Astrocyte of the spinal cord (primary cell): Measurements from ENCODE around the gene SLC30A3.

Experiments
- DNase-seq: peaks from one replicate; pipeline ENCODE4 v3.0.0; 2011; ENCODE audit warnings: low read depth, low spot score
- H3K4me3 ChIP-seq: 2 replicates; pipeline ENCODE4 v1.5.1; 2011; ENCODE audit warnings: low read depth, mild to moderate bottlenecking, low read length, moderate library complexity
- CTCF ChIP-seq: IDR thresholded peaks from 2 replicates; pipeline ENCODE4 v1.5.1; 2012; ENCODE audit warnings: low read depth, mild to moderate bottlenecking, low read length, inconsistent platforms
- in situ Hi-C: cut with HindIII; loops from 2 replicates; pipeline ENCODE4 v1.10.0; 2017; ENCODE audit warnings: low sequenced_read_pairs

The SLC30A3 gene

GRCh38 chr2:27288610-27289009 is 25.8 kb upstream of the SLC30A3 start:
- in situ Hi-C loops = no loop called here
- no peak for DNase-seq
- H3K4me3 ChIP-seq = no peak overlapping the region
- TF ChIP-seq CTCF = no peak

DNA sequence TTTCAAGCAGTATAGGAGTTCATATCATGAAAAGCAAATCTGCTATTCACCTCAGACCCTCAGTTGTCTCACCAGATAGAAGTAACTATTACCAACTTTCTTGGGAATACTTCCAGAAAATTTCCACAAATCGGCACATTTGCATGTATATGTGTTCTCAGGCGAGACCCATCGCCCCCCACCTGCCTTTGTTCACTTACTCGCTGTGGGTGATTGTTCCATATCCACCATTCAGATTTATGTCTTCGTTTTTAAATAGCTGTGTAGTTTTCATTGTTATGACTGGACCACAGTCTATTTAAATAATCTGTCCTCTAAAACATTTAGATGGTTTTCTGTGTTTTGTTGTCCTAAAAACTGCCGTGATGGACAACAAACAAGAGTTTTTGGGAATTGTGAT is 22.6 kb upstream of the SLC30A3 start:
- in situ Hi-C loops = no loop called here
- DNase-seq = no peak
- no peak overlapping the region for H3K4me3 ChIP-seq
- TF ChIP-seq CTCF = no peak

GRCh38 chr2:27284996-27285395 is 22.1 kb upstream of the SLC30A3 start:
- H3K4me3 ChIP-seq = no peak overlapping the region
- in situ Hi-C loops = no loop called here
- TF ChIP-seq CTCF = no peak
- DNase-seq = no peak

DNA sequence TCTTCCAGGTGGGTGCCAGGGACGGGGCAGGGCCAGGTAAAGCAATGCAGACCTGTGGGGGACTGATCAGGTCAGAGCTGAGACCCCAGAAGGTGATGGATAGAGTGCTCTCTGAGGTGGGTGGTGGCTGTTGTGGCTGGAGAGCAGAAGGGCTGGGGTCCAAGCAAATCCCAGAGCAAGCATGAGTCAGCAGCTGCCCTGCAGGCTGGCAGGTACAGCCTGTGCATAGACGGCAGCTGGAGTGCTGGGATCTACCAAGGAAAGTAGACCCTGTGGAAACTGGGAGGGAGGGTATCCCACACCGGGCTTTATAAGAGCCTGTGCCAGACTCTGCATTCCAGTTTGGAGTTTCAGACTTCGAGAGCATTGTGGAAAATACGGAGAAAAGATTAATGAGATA is 20.0 kb upstream of the SLC30A3 start:
- TF ChIP-seq CTCF = no peak
- in situ Hi-C loops = no loop called here
- no peak overlapping the region for H3K4me3 ChIP-seq
- DNase-seq = no peak

GRCh38 chr2:27281855-27282559 is 19.2 kb upstream of the SLC30A3 start, which contains the start of gene TRIM54:
Gene TRIM54, plus strand, starts transcription at chr2:27282429. Its CDS starts 303 bp downstream, at chr2:27282732.
- TF ChIP-seq CTCF = no peak
- H3K4me3 ChIP-seq = no peak within 1 kb of the TSS
- no peak for DNase-seq
- in situ Hi-C loops = no loop called here

DNA sequence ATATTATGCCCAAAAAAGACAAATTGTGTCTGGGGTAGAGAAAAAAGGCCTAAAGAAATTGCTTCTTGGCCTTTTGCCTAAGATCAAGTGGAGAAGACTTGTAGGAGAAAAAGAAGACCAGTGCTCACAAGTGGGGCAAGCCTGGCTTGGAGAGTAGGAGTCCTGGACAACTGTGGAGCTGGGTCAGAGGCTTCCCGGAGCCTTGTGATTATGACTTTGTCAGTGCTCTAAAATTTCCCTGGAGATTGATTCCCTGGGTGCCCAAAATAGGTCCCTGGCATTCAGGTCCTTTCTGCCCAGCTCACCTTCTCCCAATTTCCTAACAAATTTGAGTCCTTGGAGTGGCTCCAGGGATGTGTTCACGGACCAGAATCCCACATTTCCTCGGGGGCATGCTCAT is 18.6 kb upstream of the SLC30A3 start:
- TF ChIP-seq CTCF = no peak
- in situ Hi-C loops = no loop called here
- DNase-seq = no peak
- H3K4me3 ChIP-seq = no peak overlapping the region
